ENCODE results near the gene MOAP1.
A peak's percentile ranks its signal among the peaks of the same experiment; 100 is the strongest.
"Not testable (repeated sequence)": the region's sequence is repeated elsewhere in the genome, so short reads cannot be mapped to it uniquely, and the experiment has no call there.

Gene MOAP1

GRCh38 chr14:93160353-93160801 is 24.3 kb downstream of the MOAP1 start:
- Histone ChIP-seq H3K4me1 (ENCODE audit: insufficient read depth, low read length) (no peaks in the 10 kb centered on the region), H3K27me3 (ENCODE audit: insufficient read depth, low read length, poor library complexity) (no peaks in the 10 kb centered on the region), H3K9me3 (ENCODE audit: insufficient read depth, low read length, severe bottlenecking) (no peaks in the 10 kb centered on the region), H2AFZ (ENCODE audit: low read depth, low read length) (no peak overlapping the region), H4K20me1 (ENCODE audit: insufficient read depth, low read length) (no peaks in the 10 kb centered on the region), H3K79me2 (ENCODE audit: insufficient read depth, low read length) (no peaks in the 10 kb centered on the region), H3K36me3 (ENCODE audit: insufficient read depth, low read length) (no peaks in the 10 kb centered on the region), H3K4me2 (ENCODE audit: insufficient read depth, low read length) (no peak overlapping the region), H3K27ac (ENCODE audit: low read length) (no peak overlapping the region), H3K9ac (ENCODE audit: low read depth, low read length) (no peak overlapping the region), H3K4me3 (ENCODE audit: low read depth in 1 of 2, low read length in 2 of 2) (no peak overlapping the region)
- TF ChIP-seq CTCF (IDR thresholded peaks at IDR 0.05; ENCODE audit: borderline replicate concordance, extremely low read depth, low read length, poor library complexity, severe bottlenecking) (peak; percentile 48), EZH2 (IDR thresholded peaks at IDR 0.05; ENCODE audit: borderline replicate concordance, low read depth, low read length, severe bottlenecking) (no peak)
- DNase-seq: no peak
- no peak for ATAC-seq (ENCODE audit: insufficient read depth, low read depth)

- not testable (repeated sequence) for H4K20me1 ChIP-seq (ENCODE audit: insufficient read depth, low read length); H2AFZ ChIP-seq (ENCODE audit: low read depth, low read length); H3K4me2 ChIP-seq (ENCODE audit: insufficient read depth, low read length)
These were observed 24.9 kb downstream of the MOAP1 start for GRCh38 chr14:93159625-93160352.

GRCh38 chr14:93158349-93158748 is 26.3 kb downstream of the MOAP1 start:
- not testable (repeated sequence) for H3K9ac ChIP-seq (ENCODE audit: low read depth, low read length); H3K27me3 ChIP-seq (ENCODE audit: insufficient read depth, low read length, poor library complexity); H3K27ac ChIP-seq (ENCODE audit: low read length); H3K79me2 ChIP-seq (ENCODE audit: insufficient read depth, low read length); H3K4me1 ChIP-seq (ENCODE audit: insufficient read depth, low read length); DNase-seq; H3K36me3 ChIP-seq (ENCODE audit: insufficient read depth, low read length); H4K20me1 ChIP-seq (ENCODE audit: insufficient read depth, low read length); ATAC-seq (ENCODE audit: insufficient read depth, low read depth); H2AFZ ChIP-seq (ENCODE audit: low read depth, low read length); H3K4me2 ChIP-seq (ENCODE audit: insufficient read depth, low read length); H3K9me3 ChIP-seq (ENCODE audit: insufficient read depth, low read length, severe bottlenecking); H3K4me3 ChIP-seq (ENCODE audit: low read depth in 1 of 2, low read length in 2 of 2)

More at GRCh38 chr14:93159625-93160352, 24.9 kb downstream of the MOAP1 start:
- H3K4me3 ChIP-seq (ENCODE audit: low read depth in 1 of 2, low read length in 2 of 2); H3K27ac ChIP-seq (ENCODE audit: low read length); H3K27me3 ChIP-seq (ENCODE audit: insufficient read depth, low read length, poor library complexity); DNase-seq; H3K36me3 ChIP-seq (ENCODE audit: insufficient read depth, low read length); H3K9ac ChIP-seq (ENCODE audit: low read depth, low read length); H3K4me1 ChIP-seq (ENCODE audit: insufficient read depth, low read length); H3K79me2 ChIP-seq (ENCODE audit: insufficient read depth, low read length); ATAC-seq (ENCODE audit: insufficient read depth, low read depth); H3K9me3 ChIP-seq (ENCODE audit: insufficient read depth, low read length, severe bottlenecking): not testable (repeated sequence)

GRCh38 chr14:93156693-93157369 is 27.9 kb downstream of the MOAP1 start:
- no peak overlapping the region for H3K4me2 ChIP-seq (ENCODE audit: insufficient read depth, low read length)
- H3K4me3 ChIP-seq (ENCODE audit: low read depth in 1 of 2, low read length in 2 of 2): no peak overlapping the region
- no peaks in the 10 kb centered on the region for H3K27me3 ChIP-seq (ENCODE audit: insufficient read depth, low read length, poor library complexity)
- DNase-seq (no peak), ATAC-seq (ENCODE audit: insufficient read depth, low read depth) (no peak)
- H3K27ac ChIP-seq (ENCODE audit: low read length): no peak overlapping the region
- H3K9ac ChIP-seq (ENCODE audit: low read depth, low read length): no peak overlapping the region
- H3K4me1 ChIP-seq (ENCODE audit: insufficient read depth, low read length): no peaks in the 10 kb centered on the region
- H3K36me3 ChIP-seq (ENCODE audit: insufficient read depth, low read length): no peaks in the 10 kb centered on the region
- no peaks in the 10 kb centered on the region for H4K20me1 ChIP-seq (ENCODE audit: insufficient read depth, low read length)
- H3K79me2 ChIP-seq (ENCODE audit: insufficient read depth, low read length): no peaks in the 10 kb centered on the region
- no peaks in the 10 kb centered on the region for H3K9me3 ChIP-seq (ENCODE audit: insufficient read depth, low read length, severe bottlenecking)
- TF ChIP-seq CTCF (IDR thresholded peaks at IDR 0.05; ENCODE audit: borderline replicate concordance, extremely low read depth, low read length, poor library complexity, severe bottlenecking) (no peak), EZH2 (IDR thresholded peaks at IDR 0.05; ENCODE audit: borderline replicate concordance, low read depth, low read length, severe bottlenecking) (no peak)
- no peak overlapping the region for H2AFZ ChIP-seq (ENCODE audit: low read depth, low read length)

Data from DND-41 (cell line).